Measurements from ENCODE around the gene CHTF8.
"Not testable (repeated sequence)": the region's sequence is repeated elsewhere in the genome, so short reads cannot be mapped to it uniquely, and the experiment has no call there.

DNA sequence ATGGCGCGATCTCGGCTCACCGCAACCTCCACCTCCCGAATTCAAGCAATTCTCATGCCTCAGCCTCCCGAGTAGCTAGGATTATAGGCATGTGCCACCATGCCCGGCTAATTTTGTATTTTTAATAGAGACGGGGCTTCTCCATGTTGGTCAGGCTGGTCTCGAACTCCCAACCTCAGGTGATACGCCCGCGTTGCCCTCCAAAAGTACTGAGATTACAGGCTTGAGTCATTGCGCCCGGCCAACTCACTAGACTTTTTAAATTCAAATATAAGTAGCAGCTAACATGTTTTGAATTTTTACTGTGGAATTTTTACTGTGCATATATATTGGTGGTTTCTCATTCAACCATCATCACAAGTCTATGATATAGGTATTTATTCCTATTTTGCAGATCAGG lies 7.4 kb downstream of the CHTF8 start:
- TF ChIP-seq CTCF (conservative IDR thresholded peaks at IDR 0.05); EZH2 (IDR thresholded peaks at IDR 0.05; ENCODE audit: low read depth): not testable (repeated sequence)

Measured in PC-9 (cell line).